GM13977 (cell line): ENCODE measurements around the gene CEP170.

Source experiments
- DNase-seq: peaks from one replicate; pipeline ENCODE4 v3.0.0; 2012; ENCODE audit warnings: low spot score
- in situ Hi-C: fragments of 300-500 bp; cut with MboI; formaldehyde crosslinking; loops from one replicate; pipeline ENCODE4 v1.12.0; 2022; ENCODE audit warnings: low sequenced_read_pairs, low pct_unique_long_range_greater_than_20kb, mixed read lengths, inconsistent platforms; ENCODE audit not compliant: unreplicated experiment
- TF ChIP-seq, protein P1 (sequence below): IDR thresholded peaks from 2 replicates; pipeline ENCODE4 v1.5.1; 2012; ENCODE audit warnings: mild to moderate bottlenecking, control low read depth; ENCODE audit not compliant: insufficient read depth; ENCODE audit errors: extremely low read depth, missing control alignments

Gene CEP170

DNA sequence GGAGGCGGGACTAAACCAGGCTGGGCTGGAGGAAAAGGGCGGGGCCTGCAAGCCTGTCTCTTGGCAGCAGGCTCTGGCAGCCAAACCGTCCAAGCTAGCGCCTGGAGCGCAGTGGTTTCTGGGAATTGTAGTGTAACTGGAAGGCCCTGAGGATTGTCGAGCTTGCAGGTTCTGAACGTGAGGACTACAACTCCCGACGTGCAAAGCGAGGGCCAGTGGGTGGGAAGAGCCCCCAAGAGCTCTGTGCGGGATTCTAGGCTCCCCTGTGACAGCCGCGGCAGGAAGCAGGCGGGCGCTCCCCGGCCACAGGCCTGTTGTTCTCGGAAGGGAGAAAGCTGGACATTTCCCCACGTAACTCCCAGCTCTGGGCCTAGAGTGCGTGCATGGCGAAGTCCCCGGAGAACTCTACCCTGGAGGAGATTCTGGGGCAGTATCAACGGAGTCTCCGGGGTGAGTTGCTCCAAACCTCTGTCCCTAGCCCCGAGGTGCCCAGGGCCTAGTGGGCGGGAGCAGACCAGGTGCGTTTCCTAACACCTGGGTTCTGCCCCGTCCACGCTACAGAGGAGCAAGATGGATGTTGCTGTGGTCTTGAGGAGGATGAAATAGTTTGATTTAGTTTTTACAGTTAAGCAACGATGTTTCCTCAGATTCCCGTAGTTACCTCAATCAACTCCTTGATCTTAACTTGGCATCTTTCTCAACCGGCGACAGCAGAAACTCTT is 871 bp upstream of the CEP170 start, which contains the start of gene SDCCAG8:
SDCCAG8 (plus strand) TSS at position 251 of the 722 bp plus-strand sequence; CDS start at position 384, 133 bp downstream.
- TF ChIP-seq, protein P1, sequence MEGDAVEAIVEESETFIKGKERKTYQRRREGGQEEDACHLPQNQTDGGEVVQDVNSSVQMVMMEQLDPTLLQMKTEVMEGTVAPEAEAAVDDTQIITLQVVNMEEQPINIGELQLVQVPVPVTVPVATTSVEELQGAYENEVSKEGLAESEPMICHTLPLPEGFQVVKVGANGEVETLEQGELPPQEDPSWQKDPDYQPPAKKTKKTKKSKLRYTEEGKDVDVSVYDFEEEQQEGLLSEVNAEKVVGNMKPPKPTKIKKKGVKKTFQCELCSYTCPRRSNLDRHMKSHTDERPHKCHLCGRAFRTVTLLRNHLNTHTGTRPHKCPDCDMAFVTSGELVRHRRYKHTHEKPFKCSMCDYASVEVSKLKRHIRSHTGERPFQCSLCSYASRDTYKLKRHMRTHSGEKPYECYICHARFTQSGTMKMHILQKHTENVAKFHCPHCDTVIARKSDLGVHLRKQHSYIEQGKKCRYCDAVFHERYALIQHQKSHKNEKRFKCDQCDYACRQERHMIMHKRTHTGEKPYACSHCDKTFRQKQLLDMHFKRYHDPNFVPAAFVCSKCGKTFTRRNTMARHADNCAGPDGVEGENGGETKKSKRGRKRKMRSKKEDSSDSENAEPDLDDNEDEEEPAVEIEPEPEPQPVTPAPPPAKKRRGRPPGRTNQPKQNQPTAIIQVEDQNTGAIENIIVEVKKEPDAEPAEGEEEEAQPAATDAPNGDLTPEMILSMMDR, result no peak
- DNase-seq, result peak; percentile 94
- in situ Hi-C loops, result no loop called here

DNA sequence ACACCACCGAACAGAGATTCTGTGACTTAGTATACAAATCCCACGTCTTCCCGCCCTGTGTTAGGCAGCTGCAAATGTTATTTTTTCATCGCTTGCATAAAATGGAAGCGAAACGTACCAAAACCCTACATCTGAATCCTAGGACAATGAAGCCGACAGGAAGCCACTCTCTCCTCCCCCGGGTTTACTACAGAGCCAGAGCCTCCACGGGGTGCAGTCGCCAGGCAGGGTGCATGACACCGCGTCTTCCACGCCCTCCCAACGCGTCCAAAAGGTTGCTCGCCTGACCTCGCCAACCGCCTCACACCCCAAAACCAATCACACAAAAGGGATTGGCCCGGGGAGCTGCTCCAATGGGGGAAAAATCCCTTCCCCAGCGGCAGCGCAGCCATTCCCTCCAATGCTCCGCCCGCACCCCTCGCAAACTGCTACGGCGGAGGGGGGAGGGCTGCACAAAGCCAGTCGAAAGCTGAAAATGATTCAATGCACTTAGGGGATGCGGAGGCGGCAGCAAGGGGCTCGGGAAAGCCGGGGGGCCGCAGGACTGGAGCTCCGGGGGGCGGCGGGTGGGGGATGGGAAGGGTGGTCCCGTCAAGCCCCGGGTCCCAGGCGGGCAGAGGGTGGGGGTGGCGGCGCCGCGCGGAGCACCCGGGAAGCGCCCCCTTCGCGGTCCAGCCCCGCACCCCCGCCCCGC is 701 bp downstream of the CEP170 start:
- TF ChIP-seq, protein P1, result no peak
- peak; percentile 58 for DNase-seq
- in situ Hi-C loops, result no loop called here

DNA sequence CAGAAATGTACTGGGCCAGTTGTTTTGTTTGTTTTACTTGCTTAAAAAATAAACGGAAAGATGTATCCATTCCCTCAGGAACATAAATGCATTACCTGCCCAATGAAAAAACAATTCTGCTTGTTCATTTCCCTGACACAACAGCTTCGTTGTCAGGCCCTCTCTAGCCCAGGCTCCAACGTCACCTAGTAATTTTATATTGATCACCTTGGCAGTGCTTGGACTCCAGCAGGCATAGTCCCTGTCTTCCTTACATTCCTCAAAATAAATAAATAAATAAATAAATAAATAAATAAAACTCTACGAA is 1.2 kb downstream of the CEP170 start:
- DNase-seq, result no peak
- in situ Hi-C loops, result no loop called here
- TF ChIP-seq, protein P1, result no peak

DNA sequence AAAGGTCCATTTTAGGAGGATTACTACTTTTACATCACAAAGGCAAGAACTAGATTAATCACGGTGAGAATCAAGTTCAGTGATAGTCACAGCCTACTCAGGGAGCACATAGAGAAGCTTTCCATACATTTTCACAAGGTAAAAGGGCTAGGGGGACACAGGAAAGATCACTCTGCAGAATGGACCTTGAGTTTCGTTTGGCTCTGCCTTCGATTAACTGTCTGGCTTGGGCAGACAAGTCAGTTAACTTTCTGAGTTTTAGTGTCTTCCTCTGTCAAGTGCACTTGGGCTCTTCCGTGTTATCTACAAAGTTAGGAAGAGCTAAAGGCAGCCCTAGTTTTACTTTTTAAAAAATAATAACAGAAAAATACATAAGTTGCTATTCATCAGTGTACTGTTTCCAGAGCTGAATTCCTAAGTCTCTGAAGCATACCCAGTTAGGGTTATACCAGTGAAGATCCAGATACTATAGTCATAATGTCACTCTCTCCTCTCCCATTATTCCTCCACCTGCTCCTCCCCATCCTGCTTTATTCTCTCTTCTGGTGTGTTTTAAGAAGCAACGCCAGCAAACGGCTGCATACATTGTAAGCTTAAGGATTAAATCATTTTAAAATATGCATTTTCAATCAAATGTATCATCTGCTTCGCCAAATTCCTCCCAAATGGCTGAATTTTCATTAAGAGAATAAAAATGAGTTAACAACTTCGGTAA is 1.7 kb downstream of the CEP170 start:
- TF ChIP-seq, protein P1, result no peak
- DNase-seq, result no peak
- in situ Hi-C loops, result no loop called here

DNA sequence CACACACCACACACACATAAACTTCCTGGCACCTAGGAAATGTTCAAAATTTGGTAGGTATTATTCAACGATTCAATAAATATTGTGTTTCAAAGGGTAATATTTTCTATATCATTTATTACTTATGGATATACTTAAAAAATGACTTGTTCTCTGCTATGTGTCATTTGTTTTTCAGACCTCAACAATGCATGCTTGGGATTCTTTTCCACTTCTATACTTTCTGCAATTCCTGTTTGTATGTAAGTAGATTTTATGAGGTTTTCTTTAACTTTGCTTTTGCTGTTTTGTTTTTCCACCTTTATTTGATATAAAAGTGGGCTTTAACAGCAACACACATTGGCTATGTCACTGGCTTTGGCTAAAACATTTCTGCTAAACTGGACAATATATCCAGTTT is 3.5 kb downstream of the CEP170 start:
- in situ Hi-C loops, result no loop called here
- TF ChIP-seq, protein P1, result no peak
- DNase-seq, result no peak

DNA sequence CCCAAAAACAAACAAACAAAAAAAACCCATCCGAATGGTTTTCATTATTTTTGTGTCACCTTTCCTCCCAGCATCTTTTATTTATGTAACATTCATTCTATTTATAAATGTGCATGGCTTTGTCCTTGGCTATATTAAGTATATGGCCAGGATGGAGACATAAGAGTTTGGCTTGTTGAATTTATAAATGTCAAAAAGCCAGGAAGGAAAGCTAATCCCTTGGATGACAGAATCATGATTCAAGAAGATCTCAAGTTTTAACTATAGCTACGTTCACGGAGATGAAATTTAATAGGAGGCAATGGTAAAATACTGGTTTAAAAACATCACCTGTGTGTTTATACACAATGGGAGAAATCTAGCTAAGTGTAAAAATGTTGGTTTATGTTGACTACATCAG is 5.0 kb downstream of the CEP170 start:
- TF ChIP-seq, protein P1, result no peak
- DNase-seq, result no peak
- in situ Hi-C loops, result no loop called here
